HEK293 (cell line): ENCODE results near the gene CAMK1.

Experiments used
- CTCF ChIA-PET: fragments of 350-600 bp; formaldehyde crosslinking; extraction: SDS; loops from one replicate; lab custom pipeline; 2021; ENCODE audit warnings: antibody characterized with exemption; lab: Yijun Ruan, JAX
- POLR2A ChIA-PET: fragments of 300-600 bp; formaldehyde crosslinking; extraction: SDS; loops from one replicate; lab custom pipeline; 2020; ENCODE audit warnings: antibody characterized with exemption, inconsistent platforms; lab: Yijun Ruan, JAX
- H3K27ac ChIP-seq: fragments of 200-500 bp; sonication (Bioruptor generic); 2 replicates; pipeline ENCODE4 v1.5.1; 2014; ENCODE audit warnings: low read depth, low read length, control low read depth, inconsistent platforms; ENCODE audit errors: extremely low read depth
- H3K36me3 ChIP-seq, 2 experiments: fragments of 200-500 bp in 1 of 2; sonication (Bioruptor generic) in 1 of 2; 1 replicate in 1 of 2; 2 replicates in 1 of 2; pipeline ENCODE4 v1.5.1; 2014 to 2017; ENCODE audit warnings: inconsistent platforms in 2 of 2, low read length in 2 of 2; ENCODE audit not compliant: control insufficient read depth in 2 of 2, insufficient read depth in 1 of 2
- H3K4me1 ChIP-seq: fragments of 200-500 bp; sonication (Bioruptor generic); 2 replicates; pipeline ENCODE4 v1.5.1; 2014; ENCODE audit warnings: mild to moderate bottlenecking, low read length, inconsistent platforms; ENCODE audit not compliant: control insufficient read depth, insufficient read depth
- H3K4me3 ChIP-seq: 2 replicates; pipeline ENCODE4 v1.5.1; 2011; ENCODE audit warnings: low read depth, mild to moderate bottlenecking, control low read depth, low read length, moderate library complexity
- H3K9me3 ChIP-seq: fragments of 200-500 bp; sonication (Bioruptor generic); 2 replicates; pipeline ENCODE4 v1.5.1; 2014; ENCODE audit warnings: low read depth, low read length, inconsistent platforms; ENCODE audit not compliant: control insufficient read depth, insufficient read depth
- AEBP2 ChIP-seq: fragments of 450-650 bp; formaldehyde crosslinking; IDR thresholded peaks from 2 replicates; pipeline ENCODE4 v1.5.1; 2016; ENCODE audit warnings: missing biosample characterization, missing genetic modification characterization, borderline replicate concordance
- FEZF1 ChIP-seq: fragments of 450-650 bp; formaldehyde crosslinking; IDR thresholded peaks from 2 replicates; pipeline ENCODE4 v1.5.1; 2016; ENCODE audit warnings: missing biosample characterization, missing genetic modification characterization
- GLI2 ChIP-seq: fragments of 450-650 bp; formaldehyde crosslinking; IDR thresholded peaks from 2 replicates; pipeline ENCODE4; 2017; ENCODE audit warnings: missing biosample characterization, missing genetic modification characterization, low read depth, borderline replicate concordance
- HOXC10 ChIP-seq: sonication (generic); formaldehyde crosslinking; IDR thresholded peaks from 2 replicates; pipeline ENCODE4 v1.8.1; 2023; ENCODE audit warnings: mild to moderate bottlenecking, missing genetic modification reagents
- HOXD13 ChIP-seq: sonication (generic); formaldehyde crosslinking; IDR thresholded peaks from 2 replicates; pipeline ENCODE4 v1.8.0; 2022; ENCODE audit warnings: missing genetic modification reagents, borderline replicate concordance
- KLF1 ChIP-seq: fragments of 450-650 bp; formaldehyde crosslinking; IDR thresholded peaks from 2 replicates; pipeline ENCODE4 v1.5.1; 2016; ENCODE audit warnings: missing biosample characterization, missing genetic modification characterization
- KLF10 ChIP-seq: fragments of 450-650 bp; IDR thresholded peaks from 2 replicates; pipeline ENCODE4 v1.5.1; 2018; ENCODE audit warnings: missing biosample characterization, mild to moderate bottlenecking, missing genetic modification characterization
- KLF17 ChIP-seq: fragments of 450-650 bp; formaldehyde crosslinking; IDR thresholded peaks from 2 replicates; pipeline ENCODE4 v1.5.1; 2016; ENCODE audit warnings: missing biosample characterization, missing genetic modification characterization
- KLF8 ChIP-seq: fragments of 450-650 bp; formaldehyde crosslinking; IDR thresholded peaks from 2 replicates; pipeline ENCODE4 v1.5.1; 2016; ENCODE audit warnings: missing biosample characterization, missing genetic modification characterization
- OSR2 ChIP-seq: fragments of 450-650 bp; formaldehyde crosslinking; IDR thresholded peaks from 2 replicates; pipeline ENCODE4 v1.5.1; 2016; ENCODE audit warnings: missing biosample characterization, missing genetic modification characterization
- PATZ1 ChIP-seq: fragments of 450-650 bp; formaldehyde crosslinking; IDR thresholded peaks from 2 replicates; pipeline ENCODE4 v1.5.1; 2016; ENCODE audit warnings: missing biosample characterization, missing genetic modification characterization
- SALL2 ChIP-seq: fragments of 450-650 bp; formaldehyde crosslinking; IDR thresholded peaks from 2 replicates; pipeline ENCODE4 v1.5.0; 2017; ENCODE audit warnings: missing biosample characterization, mild to moderate bottlenecking, missing genetic modification characterization, borderline replicate concordance
- TCF7L2 ChIP-seq: IDR thresholded peaks from 2 replicates; pipeline ENCODE4 v1.6.1; 2011; ENCODE audit warnings: low read depth, mild to moderate bottlenecking, inconsistent platforms, low read length, moderate library complexity, borderline replicate concordance
- ZNF16 ChIP-seq: fragments of 450-650 bp; formaldehyde crosslinking; IDR thresholded peaks from 2 replicates; pipeline ENCODE4 v1.5.1; 2016; ENCODE audit warnings: low read depth, missing biosample characterization, missing genetic modification characterization
- ZNF23 ChIP-seq: fragments of 450-650 bp; formaldehyde crosslinking; IDR thresholded peaks from 2 replicates; pipeline ENCODE4 v1.5.1; 2016; ENCODE audit warnings: missing biosample characterization, missing genetic modification characterization, borderline replicate concordance
- ZNF302 ChIP-seq: fragments of 450-650 bp; formaldehyde crosslinking; IDR thresholded peaks from 2 replicates; pipeline ENCODE4 v1.5.1; 2016; ENCODE audit warnings: missing biosample characterization, missing genetic modification characterization, low read depth
- ZNF335 ChIP-seq: fragments of 450-650 bp; formaldehyde crosslinking; conservative IDR thresholded peaks from 2 replicates; pipeline ENCODE4 v1.5.1; 2016; ENCODE audit warnings: missing biosample characterization, missing genetic modification characterization
- ZNF341 ChIP-seq: fragments of 450-650 bp; formaldehyde crosslinking; IDR thresholded peaks from 2 replicates; pipeline ENCODE4; 2016; ENCODE audit warnings: low read depth, missing biosample characterization, missing genetic modification characterization
- ZNF350 ChIP-seq: fragments of 450-650 bp; formaldehyde crosslinking; IDR thresholded peaks from 2 replicates; pipeline ENCODE4 v1.5.0; 2017; ENCODE audit warnings: missing biosample characterization, mild to moderate bottlenecking, missing genetic modification characterization
- ZNF529 ChIP-seq: fragments of 450-650 bp; formaldehyde crosslinking; IDR thresholded peaks from 2 replicates; pipeline ENCODE4 v1.5.1; 2017; ENCODE audit warnings: missing genetic modification characterization, missing biosample characterization; ENCODE audit not compliant: insufficient replicate concordance
- ZNF555 ChIP-seq: fragments of 450-650 bp; formaldehyde crosslinking; conservative IDR thresholded peaks from 2 replicates; pipeline ENCODE4 v1.5.1; 2017; ENCODE audit warnings: missing biosample characterization, mild to moderate bottlenecking, missing genetic modification characterization, inconsistent platforms
- ZNF580 ChIP-seq: fragments of 450-650 bp; formaldehyde crosslinking; IDR thresholded peaks from 2 replicates; pipeline ENCODE4 v1.5.1; 2016; ENCODE audit warnings: missing biosample characterization, missing genetic modification characterization
- ZNF623 ChIP-seq: fragments of 450-650 bp; formaldehyde crosslinking; IDR thresholded peaks from 2 replicates; pipeline ENCODE4 v1.5.1; 2016; ENCODE audit warnings: missing biosample characterization, missing genetic modification characterization
- ZNF707 ChIP-seq: fragments of 450-650 bp; formaldehyde crosslinking; IDR thresholded peaks from 2 replicates; pipeline ENCODE4 v1.5.1; 2016; ENCODE audit warnings: missing biosample characterization, missing genetic modification characterization
- ZNF768 ChIP-seq: fragments of 450-650 bp; formaldehyde crosslinking; IDR thresholded peaks from 2 replicates; pipeline ENCODE4 v1.5.1; 2018; ENCODE audit warnings: missing biosample characterization, mild to moderate bottlenecking, missing genetic modification characterization
- ZNF791 ChIP-seq: fragments of 450-650 bp; formaldehyde crosslinking; IDR thresholded peaks from 2 replicates; pipeline ENCODE4 v1.5.1; 2016; ENCODE audit warnings: missing biosample characterization, missing genetic modification characterization
- ZXDB ChIP-seq: fragments of 450-650 bp; formaldehyde crosslinking; IDR thresholded peaks from 2 replicates; pipeline ENCODE4 v1.5.1; 2016; ENCODE audit warnings: missing biosample characterization, missing genetic modification characterization
- TF ChIP-seq, protein P1 (sequence below): IDR thresholded peaks from 2 replicates; pipeline ENCODE4 v1.6.1; 2011; ENCODE audit warnings: mild to moderate bottlenecking, low read depth, low read length, borderline replicate concordance
- TF ChIP-seq, protein P2 (sequence below): fragments of 450-650 bp; formaldehyde crosslinking; IDR thresholded peaks from 2 replicates; pipeline ENCODE4; 2016; ENCODE audit warnings: missing biosample characterization, missing genetic modification characterization

Gene CAMK1

DNA sequence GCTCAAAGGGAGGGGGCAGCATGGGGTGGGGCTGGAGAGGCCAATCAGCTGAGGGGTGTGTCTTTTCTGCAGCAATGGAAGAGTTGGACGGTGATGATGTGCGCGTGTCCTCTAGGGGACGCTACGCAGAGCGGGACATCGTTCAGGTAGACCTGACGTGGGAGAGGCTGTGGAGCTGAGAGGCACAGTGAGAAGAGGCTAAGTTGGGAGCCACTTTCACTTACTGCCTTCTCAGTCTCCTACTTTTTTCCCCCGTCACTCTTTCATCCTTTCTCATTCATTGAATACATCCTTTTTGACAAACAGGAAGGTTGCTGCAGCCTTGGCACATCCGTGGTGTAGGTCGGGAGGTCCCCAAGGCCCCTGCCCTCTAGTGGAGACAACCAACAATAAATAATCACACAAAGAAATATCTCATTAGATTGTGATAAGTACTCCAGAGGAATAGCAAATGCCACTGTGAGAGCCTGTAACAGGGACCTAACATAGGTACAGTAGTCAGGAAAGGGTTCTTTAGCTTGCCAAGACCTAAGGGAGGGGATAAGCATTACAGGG lies 42.6 kb downstream of the CAMK1 start (continued):
- TF ChIP-seq PATZ1 (tag by site-specific recombination) (no peak), OSR2 (tag by site-specific recombination) (no peak), KLF10 (tag by site-specific recombination) (peak; percentile 88), ZNF350 (tag by site-specific recombination) (no peak), ZNF768 (tag by site-specific recombination) (no peak), ZNF341 (tag by site-specific recombination) (no peak), ZNF555 (tag by site-specific recombination) (no peak), SALL2 (tag by site-specific recombination) (no peak), KLF8 (no peak), FEZF1 (peak; percentile 42; the same call in 1 of the 2 replicates), AEBP2 (tag by site-specific recombination) (no peak), GLI2 (tag by site-specific recombination) (no peak), ZNF302 (tag by site-specific recombination) (no peak), TCF7L2 (no peak), ZNF529 (no peak), ZNF791 (no peak), ZNF580 (tag by site-specific recombination) (0 out of 2 replicates have a peak, but pooled peaks have one; percentile 62), HOXD13 (CRISPR knock-in tag) (no peak), HOXC10 (CRISPR knock-in tag) (no peak), ZNF16 (tag by site-specific recombination) (no peak), ZXDB (tag by site-specific recombination) (no peak), KLF1 (peak; percentile 61), KLF17 (no peak)
- TF ChIP-seq, all 188 proteins: peak for 9

DNA sequence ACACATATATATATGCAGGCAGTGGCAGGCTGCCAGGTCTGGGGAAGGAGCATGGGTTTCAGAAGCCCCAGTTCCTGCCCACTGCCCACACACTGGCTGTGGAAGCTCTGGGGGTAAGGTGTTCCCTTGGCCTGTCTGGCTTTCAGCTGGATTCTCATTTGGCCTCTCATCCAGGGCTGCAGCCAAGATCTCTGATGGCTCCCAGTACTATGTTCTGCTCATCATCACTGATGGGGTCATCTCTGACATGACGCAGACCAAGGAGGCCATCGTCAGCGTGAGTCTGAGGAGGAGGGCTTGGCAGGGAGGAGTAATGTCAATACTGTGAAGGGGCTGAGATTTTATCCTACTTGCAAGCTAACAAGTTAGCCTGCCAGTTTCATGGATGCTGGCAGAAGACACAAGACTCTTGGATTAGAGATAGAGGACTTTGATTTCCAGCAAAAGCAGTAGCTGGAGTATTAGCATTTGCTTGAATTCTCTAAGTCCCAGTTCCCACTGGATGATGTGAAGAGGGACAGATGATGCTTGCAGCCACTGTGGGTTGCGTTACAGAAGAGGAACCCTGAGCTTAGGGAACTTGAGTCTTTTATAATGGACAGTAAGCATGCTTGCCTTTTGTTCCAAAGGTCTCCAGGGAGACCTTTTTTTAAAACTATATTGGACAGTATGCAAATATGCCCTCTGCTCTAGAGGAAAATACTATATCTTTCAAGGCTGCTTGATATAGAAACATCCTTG lies 43.8 kb downstream of the CAMK1 start:
- Histone ChIP-seq H3K36me3 (no peaks in the 10 kb centered on the region), H3K4me3 (no peak overlapping the region), H3K4me1 (no peaks in the 10 kb centered on the region), H3K9me3 (no peaks in the 10 kb centered on the region), H3K27ac (no peak overlapping the region)
- POLR2A ChIA-PET = interaction anchor here (0.5 kb wide), 1 partner anchor 416 kb away, joined by 4 read pairs; the partner anchor contains the start of gene VHL
- CTCF ChIA-PET = interaction anchor here (0.9 to 1.3 kb wide), 2 partner anchors 10 to 223 kb away, joined by 4 to 5 read pairs; no protein-coding TSS in a partner anchor
- TF ChIP-seq ZNF623 (no peak), ZNF335 (tag by site-specific recombination) (no peak), ZNF23 (tag by site-specific recombination) (no peak), ZNF707 (tag by site-specific recombination) (no peak)
- TF ChIP-seq, protein P1, sequence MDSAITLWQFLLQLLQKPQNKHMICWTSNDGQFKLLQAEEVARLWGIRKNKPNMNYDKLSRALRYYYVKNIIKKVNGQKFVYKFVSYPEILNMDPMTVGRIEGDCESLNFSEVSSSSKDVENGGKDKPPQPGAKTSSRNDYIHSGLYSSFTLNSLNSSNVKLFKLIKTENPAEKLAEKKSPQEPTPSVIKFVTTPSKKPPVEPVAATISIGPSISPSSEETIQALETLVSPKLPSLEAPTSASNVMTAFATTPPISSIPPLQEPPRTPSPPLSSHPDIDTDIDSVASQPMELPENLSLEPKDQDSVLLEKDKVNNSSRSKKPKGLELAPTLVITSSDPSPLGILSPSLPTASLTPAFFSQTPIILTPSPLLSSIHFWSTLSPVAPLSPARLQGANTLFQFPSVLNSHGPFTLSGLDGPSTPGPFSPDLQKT = no peak
- TF ChIP-seq, protein P2, sequence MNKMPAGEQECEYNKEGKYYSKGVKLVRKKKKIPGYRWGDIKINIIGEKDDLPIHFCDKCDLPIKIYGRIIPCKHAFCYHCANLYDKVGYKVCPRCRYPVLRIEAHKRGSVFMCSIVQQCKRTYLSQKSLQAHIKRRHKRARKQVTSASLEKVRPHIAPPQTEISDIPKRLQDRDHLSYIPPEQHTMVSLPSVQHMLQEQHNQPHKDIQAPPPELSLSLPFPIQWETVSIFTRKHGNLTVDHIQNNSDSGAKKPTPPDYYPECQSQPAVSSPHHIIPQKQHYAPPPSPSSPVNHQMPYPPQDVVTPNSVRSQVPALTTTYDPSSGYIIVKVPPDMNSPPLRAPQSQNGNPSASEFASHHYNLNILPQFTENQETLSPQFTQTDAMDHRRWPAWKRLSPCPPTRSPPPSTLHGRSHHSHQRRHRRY (tag by site-specific recombination) = no peak
